HEK293 (cell line): ENCODE data around the gene TMEM50B.

Experiments used
- CTCF ChIA-PET: fragments of 350-600 bp; formaldehyde crosslinking; extraction: SDS; loops from one replicate; lab custom pipeline; 2021; ENCODE audit warnings: antibody characterized with exemption; lab: Yijun Ruan, JAX
- POLR2A ChIA-PET: fragments of 300-600 bp; formaldehyde crosslinking; extraction: SDS; loops from one replicate; lab custom pipeline; 2020; ENCODE audit warnings: antibody characterized with exemption, inconsistent platforms; lab: Yijun Ruan, JAX
- H3K27ac ChIP-seq: fragments of 200-500 bp; sonication (Bioruptor generic); 2 replicates; pipeline ENCODE4 v1.5.1; 2014; ENCODE audit warnings: low read depth, low read length, control low read depth, inconsistent platforms; ENCODE audit errors: extremely low read depth
- H3K36me3 ChIP-seq, 2 experiments: fragments of 200-500 bp in 1 of 2; sonication (Bioruptor generic) in 1 of 2; 1 replicate in 1 of 2; 2 replicates in 1 of 2; pipeline ENCODE4 v1.5.1; 2014 to 2017; ENCODE audit warnings: inconsistent platforms in 2 of 2, low read length in 2 of 2; ENCODE audit not compliant: control insufficient read depth in 2 of 2, insufficient read depth in 1 of 2
- H3K4me1 ChIP-seq: fragments of 200-500 bp; sonication (Bioruptor generic); 2 replicates; pipeline ENCODE4 v1.5.1; 2014; ENCODE audit warnings: mild to moderate bottlenecking, low read length, inconsistent platforms; ENCODE audit not compliant: control insufficient read depth, insufficient read depth
- H3K4me3 ChIP-seq: 2 replicates; pipeline ENCODE4 v1.5.1; 2011; ENCODE audit warnings: low read depth, mild to moderate bottlenecking, control low read depth, low read length, moderate library complexity
- H3K9me3 ChIP-seq: fragments of 200-500 bp; sonication (Bioruptor generic); 2 replicates; pipeline ENCODE4 v1.5.1; 2014; ENCODE audit warnings: low read depth, low read length, inconsistent platforms; ENCODE audit not compliant: control insufficient read depth, insufficient read depth
- GLIS1 ChIP-seq: fragments of 450-650 bp; formaldehyde crosslinking; IDR thresholded peaks from 2 replicates; pipeline ENCODE4 v1.5.1; 2016; ENCODE audit warnings: missing biosample characterization, missing genetic modification characterization
- KLF1 ChIP-seq: fragments of 450-650 bp; formaldehyde crosslinking; IDR thresholded peaks from 2 replicates; pipeline ENCODE4 v1.5.1; 2016; ENCODE audit warnings: missing biosample characterization, missing genetic modification characterization
- MYNN ChIP-seq: fragments of 450-650 bp; formaldehyde crosslinking; IDR thresholded peaks from 2 replicates; pipeline ENCODE4 v1.5.1; 2016; ENCODE audit warnings: missing biosample characterization, missing genetic modification characterization, borderline replicate concordance
- SCRT1 ChIP-seq: fragments of 450-650 bp; formaldehyde crosslinking; IDR thresholded peaks from 2 replicates; pipeline ENCODE4 v1.5.1; 2016; ENCODE audit warnings: missing biosample characterization, missing genetic modification characterization, borderline replicate concordance
- SP3 ChIP-seq: fragments of 450-650 bp; formaldehyde crosslinking; IDR thresholded peaks from 2 replicates; pipeline ENCODE4 v1.5.1; 2016; ENCODE audit warnings: missing biosample characterization, missing genetic modification characterization
- ZBTB1 ChIP-seq: fragments of 450-650 bp; formaldehyde crosslinking; IDR thresholded peaks from 2 replicates; pipeline ENCODE4 v1.5.1; 2016; ENCODE audit warnings: missing biosample characterization, missing genetic modification characterization
- ZBTB48 ChIP-seq: fragments of 450-650 bp; formaldehyde crosslinking; IDR thresholded peaks from 2 replicates; pipeline ENCODE4 v1.5.1; 2016; ENCODE audit warnings: missing biosample characterization, missing genetic modification characterization
- ZBTB7A ChIP-seq: fragments of 450-650 bp; formaldehyde crosslinking; IDR thresholded peaks from 2 replicates; pipeline ENCODE4 v1.5.1; 2016; ENCODE audit warnings: low read depth, missing biosample characterization, missing genetic modification characterization
- ZIC2 ChIP-seq: fragments of 450-650 bp; formaldehyde crosslinking; IDR thresholded peaks from 2 replicates; pipeline ENCODE4 v1.5.1; 2016; ENCODE audit warnings: missing biosample characterization, missing genetic modification characterization
- ZNF202 ChIP-seq: fragments of 450-650 bp; formaldehyde crosslinking; IDR thresholded peaks from 2 replicates; pipeline ENCODE4 v1.5.1; 2016; ENCODE audit warnings: missing biosample characterization, missing genetic modification characterization, borderline replicate concordance
- ZNF248 ChIP-seq: fragments of 450-650 bp; formaldehyde crosslinking; IDR thresholded peaks from 2 replicates; pipeline ENCODE4 v1.5.1; 2017; ENCODE audit warnings: missing biosample characterization, missing genetic modification characterization
- ZNF366 ChIP-seq: fragments of 450-650 bp; formaldehyde crosslinking; conservative IDR thresholded peaks from 2 replicates; pipeline ENCODE4 v1.5.1; 2016; ENCODE audit warnings: missing biosample characterization, missing genetic modification characterization
- ZNF426 ChIP-seq: fragments of 450-650 bp; formaldehyde crosslinking; IDR thresholded peaks from 2 replicates; pipeline ENCODE4 v1.5.1; 2017; ENCODE audit warnings: missing biosample characterization, missing genetic modification characterization, mild to moderate bottlenecking, inconsistent platforms, moderate library complexity
- ZNF521 ChIP-seq: fragments of 450-650 bp; formaldehyde crosslinking; IDR thresholded peaks from 2 replicates; pipeline ENCODE4 v1.5.1; 2017; ENCODE audit warnings: missing biosample characterization, mild to moderate bottlenecking, missing genetic modification characterization
- ZNF561 ChIP-seq: fragments of 450-650 bp; IDR thresholded peaks from 2 replicates; pipeline ENCODE4 v1.5.1; 2018; ENCODE audit warnings: missing biosample characterization, missing genetic modification characterization, borderline replicate concordance
- ZNF610 ChIP-seq: fragments of 450-650 bp; formaldehyde crosslinking; IDR thresholded peaks from 2 replicates; pipeline ENCODE4 v1.5.1; 2016; ENCODE audit warnings: missing biosample characterization, missing genetic modification characterization, borderline replicate concordance
- ZNF624 ChIP-seq: fragments of 450-650 bp; formaldehyde crosslinking; IDR thresholded peaks from 2 replicates; pipeline ENCODE4 v1.5.1; 2017; ENCODE audit warnings: missing biosample characterization, missing genetic modification characterization
- ZNF664 ChIP-seq: fragments of 450-650 bp; formaldehyde crosslinking; IDR thresholded peaks from 2 replicates; pipeline ENCODE4 v1.5.1; 2016; ENCODE audit warnings: missing biosample characterization, missing genetic modification characterization
- ZNF670 ChIP-seq: fragments of 450-650 bp; formaldehyde crosslinking; IDR thresholded peaks from 2 replicates; pipeline ENCODE4 v1.5.1; 2016; ENCODE audit warnings: missing biosample characterization, missing genetic modification characterization, low read depth
- ZSCAN16 ChIP-seq: fragments of 450-650 bp; formaldehyde crosslinking; IDR thresholded peaks from 2 replicates; pipeline ENCODE4 v1.5.1; 2016; ENCODE audit warnings: missing biosample characterization, missing genetic modification characterization
- TF ChIP-seq, protein P1 (sequence below): fragments of 450-650 bp; formaldehyde crosslinking; IDR thresholded peaks from 2 replicates; pipeline ENCODE4 v1.5.1; 2017; ENCODE audit warnings: missing biosample characterization, missing genetic modification characterization

Gene TMEM50B

DNA sequence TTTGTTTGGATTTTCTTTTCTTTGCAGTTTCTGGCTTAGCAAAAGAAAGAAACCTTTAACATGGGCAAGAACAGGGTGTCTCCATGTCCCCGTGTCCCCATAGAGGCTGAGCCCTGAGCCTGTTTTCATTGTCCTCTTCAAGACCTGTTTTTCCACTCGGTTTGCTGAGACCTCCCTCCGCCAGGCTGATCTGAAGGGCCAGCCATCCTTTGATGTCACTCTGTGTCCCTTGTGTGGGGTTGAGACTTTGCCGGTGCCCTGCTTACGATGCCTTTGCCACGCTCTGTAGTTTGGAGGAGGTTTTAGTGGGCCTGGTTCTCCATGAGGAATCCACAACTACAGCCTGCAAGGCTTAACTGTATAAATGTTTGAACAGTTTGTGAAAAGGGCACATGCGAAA lies 52.7 kb downstream of the TMEM50B start:
- ChIA-PET CTCF (interaction anchor here (0.6 to 1.3 kb wide), 2 partner anchors 15 to 18 kb away, joined by 3 to 6 read pairs; no protein-coding TSS in a partner anchor), POLR2A (no interaction called here)
- Histone ChIP-seq H3K4me1 (no peaks in the 10 kb centered on the region), H3K4me3 (no peak overlapping the region), H3K9me3 (no peaks in the 10 kb centered on the region), H3K27ac (no peak overlapping the region), H3K36me3 (peaks cover 64 to 72% of the 10 kb centered on the region in 2 experiments)
- TF ChIP-seq, protein P1, sequence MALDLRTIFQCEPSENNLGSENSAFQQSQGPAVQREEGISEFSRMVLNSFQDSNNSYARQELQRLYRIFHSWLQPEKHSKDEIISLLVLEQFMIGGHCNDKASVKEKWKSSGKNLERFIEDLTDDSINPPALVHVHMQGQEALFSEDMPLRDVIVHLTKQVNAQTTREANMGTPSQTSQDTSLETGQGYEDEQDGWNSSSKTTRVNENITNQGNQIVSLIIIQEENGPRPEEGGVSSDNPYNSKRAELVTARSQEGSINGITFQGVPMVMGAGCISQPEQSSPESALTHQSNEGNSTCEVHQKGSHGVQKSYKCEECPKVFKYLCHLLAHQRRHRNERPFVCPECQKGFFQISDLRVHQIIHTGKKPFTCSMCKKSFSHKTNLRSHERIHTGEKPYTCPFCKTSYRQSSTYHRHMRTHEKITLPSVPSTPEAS (tag by site-specific recombination) = no peak
- TF ChIP-seq, all 188 proteins: peak for 0

DNA sequence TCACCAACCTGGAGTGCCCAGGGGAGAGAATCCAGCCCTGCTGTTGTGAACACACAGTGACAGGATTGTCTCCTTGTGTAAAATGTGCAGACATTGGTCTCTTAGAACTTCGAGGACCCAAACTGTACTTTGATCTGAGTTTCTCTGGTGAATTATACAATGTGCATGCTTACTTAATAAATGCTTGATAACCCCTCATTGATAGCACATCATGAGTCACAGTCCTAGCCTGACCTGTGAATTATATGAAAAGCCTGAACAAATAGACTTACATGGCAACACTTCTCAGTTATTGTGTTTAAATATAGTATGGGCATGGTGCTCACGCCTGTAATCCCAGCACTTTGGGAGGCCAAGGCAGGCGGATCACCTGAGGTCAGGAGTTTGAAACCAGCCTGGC lies 53.9 kb downstream of the TMEM50B start:
- POLR2A ChIA-PET = no interaction called here
- no peak overlapping the region for H3K27ac ChIP-seq

DNA sequence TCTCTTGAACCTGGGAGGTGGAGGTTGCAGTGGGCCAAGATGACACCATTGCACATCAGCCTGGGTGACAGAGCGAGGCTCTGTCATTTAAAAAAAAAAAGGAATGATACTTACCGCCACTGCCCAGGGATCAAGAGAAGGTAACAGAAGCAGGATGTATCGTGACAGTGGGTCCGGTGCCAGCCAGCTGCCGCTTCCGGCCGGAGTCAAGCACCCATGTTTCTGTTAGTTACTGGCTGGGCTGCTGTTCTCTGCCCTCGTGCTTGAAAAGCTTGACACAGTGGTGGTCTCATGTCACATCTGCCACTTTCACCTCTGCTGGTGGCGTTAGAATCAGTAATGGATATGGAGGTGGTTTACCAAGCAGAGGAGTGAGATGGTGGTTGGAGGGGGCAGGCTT lies 55.6 kb downstream of the TMEM50B start:
- TF ChIP-seq GLIS1 = no peak
- no peak for TF ChIP-seq ZNF624 (tag by site-specific recombination)
- no peak for TF ChIP-seq ZBTB7A (tag by site-specific recombination)
- TF ChIP-seq ZSCAN16 (tag by site-specific recombination) = no peak
- no peak for TF ChIP-seq ZIC2 (tag by site-specific recombination)
- no peak for TF ChIP-seq ZNF670 (tag by site-specific recombination)
- TF ChIP-seq ZNF202 (tag by site-specific recombination) = no peak

More for the DNA sequence above, 53.9 kb downstream of the TMEM50B start:
- no peak overlapping the region for H3K4me3 ChIP-seq
- H3K36me3 ChIP-seq = peaks cover 55 to 70% of the 10 kb centered on the region in 2 experiments
- H3K4me1 ChIP-seq = no peaks in the 10 kb centered on the region
- no peaks in the 10 kb centered on the region for H3K9me3 ChIP-seq
- TF ChIP-seq SCRT1 (tag by site-specific recombination) (no peak), ZNF610 (tag by site-specific recombination) (no peak), MYNN (tag by site-specific recombination) (no peak), SP3 (tag by site-specific recombination) (no peak), ZNF561 (tag by site-specific recombination) (no peak)
- CTCF ChIA-PET = no interaction called here

DNA sequence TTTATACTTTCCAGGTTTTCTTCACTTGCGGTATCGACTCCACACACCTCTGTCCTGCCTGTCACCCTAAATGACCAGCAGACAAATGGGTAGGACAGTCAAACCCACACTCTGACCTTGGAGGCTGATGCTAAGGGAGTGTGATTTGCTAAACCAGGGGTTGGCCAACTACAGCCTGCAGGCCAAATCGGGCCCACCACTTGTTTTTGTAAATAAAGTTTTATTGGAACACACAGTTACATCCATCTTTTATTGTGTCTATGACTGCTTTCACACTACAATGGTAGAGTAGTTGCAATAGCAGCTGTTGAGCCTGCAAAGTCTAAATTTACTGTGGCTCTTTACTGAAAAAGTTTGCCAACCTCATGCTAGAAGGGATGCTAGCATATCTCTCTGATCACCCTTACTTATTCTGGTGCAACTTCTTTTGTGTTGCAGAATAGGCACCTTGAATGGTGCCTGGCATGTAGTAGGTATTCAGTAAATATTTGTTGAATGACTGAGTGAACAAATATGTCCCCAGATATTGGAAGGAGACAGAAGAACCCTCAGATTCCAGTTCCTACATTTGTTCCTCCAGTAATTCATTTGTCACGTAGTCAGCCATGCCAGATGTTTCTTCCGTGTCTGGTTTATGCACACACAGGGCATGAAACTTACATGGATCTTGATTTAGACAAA lies 57.9 kb downstream of the TMEM50B start:
- ChIA-PET CTCF (interaction anchor here (0.6 to 1.1 kb wide), 2 partner anchors 69 to 222 kb away, joined by 4 to 6 read pairs; no protein-coding TSS in a partner anchor), POLR2A (interaction anchor here (0.7 kb wide), 1 partner anchor 222 kb away, joined by 3 read pairs; no protein-coding TSS in a partner anchor)
- H3K36me3 ChIP-seq = peaks cover 36 to 60% of the 10 kb centered on the region in 2 experiments
- TF ChIP-seq ZNF426 (tag by site-specific recombination) (no peak), ZNF366 (no peak), ZBTB48 (tag by site-specific recombination) (no peak), ZNF202 (tag by site-specific recombination) (no peak), KLF1 (no peak), ZNF521 (tag by site-specific recombination) (no peak), ZBTB1 (no peak), ZNF248 (tag by site-specific recombination) (no peak), ZNF664 (no peak)
- TF ChIP-seq, all 188 proteins: peak for 0
- no peaks in the 10 kb centered on the region for H3K9me3 ChIP-seq
- H3K27ac ChIP-seq = no peak overlapping the region
- no peaks in the 10 kb centered on the region for H3K4me1 ChIP-seq
- H3K4me3 ChIP-seq = no peak overlapping the region

More for the DNA sequence above, 55.6 kb downstream of the TMEM50B start:
- Histone ChIP-seq H3K27ac (no peak overlapping the region), H3K4me3 (no peak overlapping the region), H3K36me3 (peaks cover 49 to 70% of the 10 kb centered on the region in 2 experiments), H3K9me3 (no peaks in the 10 kb centered on the region), H3K4me1 (no peaks in the 10 kb centered on the region)
- POLR2A ChIA-PET = no interaction called here
- CTCF ChIA-PET = interaction anchor here (0.7 kb wide), 1 partner anchor 21 kb away, joined by 5 read pairs; no protein-coding TSS in a partner anchor
